Suprapubic skin (tissue), 3 donors: ENCODE measurements around the gene UBE2J1.

Source experiments
- CTCF ChIP-seq, 2 donors: fragments of 200-600 bp in 1 of 2; fragments of 450-650 bp in 1 of 2; sonication (generic) in 1 of 2; IDR thresholded peaks; one replicate each; pipeline ENCODE4 v1.5.1; 2016 to 2019; ENCODE audit warnings: antibody characterized with exemption in 2 of 2, mild to moderate bottlenecking in 1 of 2, moderate library complexity in 1 of 2
- POLR2A ChIP-seq, 2 donors: fragments of 450-650 bp; IDR thresholded peaks; one replicate each; pipeline ENCODE4 v1.6.1; 2017; ENCODE audit warnings: antibody characterized with exemption in 2 of 2, mild to moderate bottlenecking in 2 of 2, moderate library complexity in 2 of 2

GRCh38 chr6:89385846-89386245, 33.3 kb upstream of the UBE2J1 start:
- no peak for TF ChIP-seq CTCF (IDR thresholded peaks at IDR 0.05)
- TF ChIP-seq POLR2A (IDR thresholded peaks at IDR 0.05): no peak
